T47D (cell line): ENCODE data around the gene HEXIM1.
A peak's percentile ranks its signal among the peaks of the same experiment; 100 is the strongest.

Source experiments
- DNase-seq, 2 experiments: peaks; one replicate each; pipeline versions ENCODE4 v3.0.0 to v3.0.0-alpha.2; 2011 to 2012; ENCODE audit warnings: low read depth in 1 of 2, low spot score in 1 of 2
- JUND ChIP-seq: IDR thresholded peaks from 2 replicates; pipeline ENCODE4 v1.6.1; 2012; ENCODE audit warnings: low read depth
- in situ Hi-C: cut with HindIII; loops from 2 replicates; pipeline ENCODE4 v1.10.0; 2016; ENCODE audit warnings: low sequenced_read_pairs, low pct_unique_long_range_greater_than_20kb

HEXIM1 gene

GRCh38 chr17:45186801-45187354 is 38.6 kb downstream of the HEXIM1 start:
- no peak for DNase-seq
- in situ Hi-C loops: no loop called here
- no peak for TF ChIP-seq JUND

DNA sequence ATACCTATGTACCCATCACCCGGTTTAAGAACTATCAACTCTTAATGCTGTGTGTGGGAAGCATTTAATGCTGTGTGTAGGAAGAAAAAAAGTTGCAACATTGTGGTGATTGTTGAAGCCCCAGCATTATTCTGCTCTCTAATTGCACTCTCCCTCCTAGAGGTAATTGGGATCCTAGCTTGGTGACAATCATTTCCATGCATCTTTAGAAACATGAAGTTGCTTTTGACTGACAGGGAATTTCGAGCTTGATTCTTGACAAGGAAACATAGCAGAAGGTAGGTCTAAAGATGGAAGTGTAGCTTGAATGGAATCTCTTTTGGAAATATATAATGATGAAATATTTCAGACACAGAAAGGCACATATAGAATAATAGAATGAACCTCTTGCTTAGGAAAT is 40.7 kb downstream of the HEXIM1 start:
- no peak for TF ChIP-seq JUND
- in situ Hi-C loops: no loop called here
- no peak for DNase-seq

DNA sequence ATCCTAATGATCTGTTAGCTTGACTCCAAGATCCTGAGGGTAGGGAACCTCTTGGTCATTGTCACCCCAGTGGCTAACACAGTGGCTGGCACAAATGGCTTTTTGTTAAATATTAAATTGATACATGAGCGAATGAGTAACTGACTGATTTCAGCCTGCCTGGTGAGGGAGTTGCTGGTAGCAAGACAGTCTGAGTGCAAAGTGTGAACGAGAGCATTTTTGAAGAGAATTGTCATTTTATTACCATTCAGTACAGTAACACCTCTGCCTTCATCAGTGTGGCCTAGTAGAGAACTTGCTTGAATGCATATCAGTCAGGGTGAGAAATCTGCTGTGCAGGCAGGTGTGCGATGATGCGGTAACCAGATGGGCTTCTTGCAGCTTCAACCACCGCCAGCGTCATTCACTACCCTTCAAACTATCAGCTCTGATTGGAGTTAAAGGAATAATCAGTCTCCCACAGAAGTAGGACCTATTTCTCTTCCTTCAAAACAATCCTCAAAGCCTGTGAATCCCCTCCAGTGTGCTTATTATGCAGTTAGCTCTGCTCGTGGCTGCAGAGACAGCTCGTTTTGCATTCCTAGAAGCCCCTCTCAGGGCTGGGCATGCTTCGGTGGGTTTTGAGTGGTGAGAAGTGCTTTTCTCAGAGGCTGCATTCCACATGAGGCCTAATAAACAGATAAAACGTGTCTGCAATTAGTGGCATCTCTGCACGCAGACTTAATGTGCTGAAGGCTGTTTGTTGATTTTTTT is 42.4 kb downstream of the HEXIM1 start:
- no peak for DNase-seq
- in situ Hi-C loops: no loop called here
- no peak for TF ChIP-seq JUND

DNA sequence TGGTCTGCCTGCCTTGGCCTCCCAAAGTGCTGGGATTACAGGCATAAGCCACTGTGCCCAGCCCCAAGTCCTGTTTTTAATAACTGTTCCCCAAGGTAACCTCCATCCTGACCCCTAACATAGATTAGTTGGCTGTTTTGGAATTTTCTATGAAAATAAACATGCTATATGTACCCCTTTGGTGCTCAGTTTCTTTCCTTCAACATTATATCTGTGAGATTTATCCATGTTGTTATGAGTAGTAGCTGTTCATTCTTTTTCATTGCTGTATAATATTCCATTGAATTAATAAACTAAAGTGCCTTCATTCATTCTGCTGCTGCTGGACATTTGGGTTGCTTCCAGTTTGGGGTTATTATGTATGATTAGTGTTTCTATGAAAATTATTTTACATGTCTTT is 47.1 kb downstream of the HEXIM1 start:
- DNase-seq: no peak

DNA sequence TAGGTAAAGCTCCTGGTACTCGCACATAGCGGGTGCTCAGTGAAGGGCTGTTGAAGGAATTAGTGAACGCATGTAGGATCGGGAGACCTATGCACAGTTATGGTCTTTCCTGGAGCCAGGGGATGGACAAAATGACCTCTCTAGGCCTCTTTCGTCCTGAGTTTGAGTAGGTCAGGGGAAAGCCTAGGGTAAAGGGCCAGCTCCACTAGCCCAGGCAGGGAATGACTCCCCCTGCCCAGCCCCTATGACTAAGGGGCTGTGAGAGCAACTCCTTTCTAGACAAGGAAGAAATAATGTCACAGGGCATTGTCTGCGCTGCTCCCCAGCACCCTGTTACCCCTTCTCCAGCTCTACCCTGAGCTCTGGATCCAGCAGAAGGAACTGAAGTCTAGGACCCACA is 48.8 kb downstream of the HEXIM1 start:
- no peak for DNase-seq
- TF ChIP-seq JUND: no peak
- in situ Hi-C loops: no loop called here

More for the DNA sequence above, 47.1 kb downstream of the HEXIM1 start:
- in situ Hi-C loops: no loop called here
- no peak for TF ChIP-seq JUND

DNA sequence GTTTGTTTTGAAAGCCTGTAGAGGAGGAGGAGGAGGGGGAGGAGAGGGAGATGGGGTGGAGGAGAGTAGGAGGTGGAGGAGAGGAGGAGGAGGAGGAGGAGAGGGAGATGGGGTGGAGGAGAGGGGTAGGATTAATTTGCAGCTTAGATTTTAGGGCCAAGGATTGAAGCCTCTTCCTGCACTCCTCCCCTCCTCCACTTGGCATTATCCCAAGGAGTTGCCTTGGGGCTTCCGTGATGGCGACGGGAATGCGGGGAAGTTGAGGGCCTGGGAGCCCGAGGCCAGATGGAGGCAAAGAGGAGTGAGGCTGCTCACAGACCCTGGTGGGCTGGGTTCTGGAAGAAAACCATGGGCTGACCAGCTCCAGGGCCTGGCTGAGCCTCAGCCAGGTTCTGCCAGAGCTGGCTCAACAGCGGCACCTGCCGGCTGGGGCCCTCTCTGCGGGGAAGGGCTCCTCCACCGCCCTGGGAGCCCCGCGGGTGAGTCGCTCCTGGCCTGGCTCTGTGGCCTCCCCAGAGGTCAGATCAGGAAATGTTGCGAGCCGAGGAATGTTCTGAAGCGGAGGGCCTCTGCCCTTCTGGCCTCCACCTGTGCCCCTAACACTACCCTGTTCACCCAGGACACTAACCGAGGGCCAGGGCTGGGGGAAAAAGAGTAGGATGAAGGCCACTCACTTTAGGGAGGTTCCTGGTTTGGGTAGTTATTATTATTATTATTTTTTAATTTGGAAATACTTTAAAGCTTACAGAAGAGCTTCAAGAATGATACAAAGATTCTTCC is 49.5 kb downstream of the HEXIM1 start:
- no peak for TF ChIP-seq JUND
- peak; percentile 45 to 95 for DNase-seq
- in situ Hi-C loops: no loop called here

DNA sequence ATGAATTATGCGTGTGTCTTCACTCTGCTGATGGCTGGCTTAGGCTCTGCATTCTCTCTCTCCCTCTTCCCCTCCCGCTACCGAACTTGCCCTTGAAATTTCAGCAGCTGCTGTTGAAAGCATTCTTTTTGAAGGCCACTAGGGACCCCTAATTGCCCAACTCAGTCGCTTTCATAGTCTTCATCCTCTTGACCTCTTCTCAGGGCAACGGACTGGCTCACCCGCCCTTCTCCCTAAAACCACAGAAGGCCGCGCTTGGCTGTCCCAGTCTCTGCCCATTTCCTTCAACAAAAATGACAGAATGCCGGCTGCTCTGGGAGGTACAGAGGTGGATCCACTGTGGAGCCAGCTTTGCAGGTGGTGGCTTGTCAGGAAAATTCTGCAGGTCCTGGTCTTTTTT is 52.4 kb downstream of the HEXIM1 start:
- no peak for TF ChIP-seq JUND
- DNase-seq: no peak
- in situ Hi-C loops: no loop called here

DNA sequence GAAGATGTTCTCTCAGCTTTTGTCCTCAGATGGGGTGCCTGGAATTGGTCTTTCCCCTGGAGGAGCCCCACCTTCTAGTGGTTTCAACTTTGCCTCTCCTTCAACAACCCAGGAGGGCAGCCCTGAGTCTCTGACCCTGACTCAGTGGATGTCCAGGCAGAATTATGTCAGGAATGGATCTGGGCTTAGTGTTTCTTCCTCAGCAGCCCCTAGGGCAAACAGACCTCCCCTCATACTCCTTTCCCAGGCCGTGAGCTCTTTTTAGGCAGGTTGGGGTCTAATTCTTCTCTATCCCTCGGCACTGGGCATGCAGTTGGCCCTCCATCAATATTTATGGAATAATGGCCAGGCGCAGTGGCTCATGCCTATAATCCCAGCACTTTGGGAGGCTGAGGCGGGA is 53.2 kb downstream of the HEXIM1 start:
- TF ChIP-seq JUND: no peak
- in situ Hi-C loops: no loop called here
- no peak for DNase-seq
